ENCODE results near the gene ZNF488. TPM values are rescaled to one million over a fixed set of nuclear protein-coding genes. Genes with fewer than 3 reads are reported as not detected.
"Not testable (repeated sequence)": the region's sequence is repeated elsewhere in the genome, so short reads cannot be mapped to it uniquely, and the experiment has no call there.

ZNF488 gene
- total RNA-seq, 4 donors from 2014 or later = 0.11 TPM; not detected in 3

DNA sequence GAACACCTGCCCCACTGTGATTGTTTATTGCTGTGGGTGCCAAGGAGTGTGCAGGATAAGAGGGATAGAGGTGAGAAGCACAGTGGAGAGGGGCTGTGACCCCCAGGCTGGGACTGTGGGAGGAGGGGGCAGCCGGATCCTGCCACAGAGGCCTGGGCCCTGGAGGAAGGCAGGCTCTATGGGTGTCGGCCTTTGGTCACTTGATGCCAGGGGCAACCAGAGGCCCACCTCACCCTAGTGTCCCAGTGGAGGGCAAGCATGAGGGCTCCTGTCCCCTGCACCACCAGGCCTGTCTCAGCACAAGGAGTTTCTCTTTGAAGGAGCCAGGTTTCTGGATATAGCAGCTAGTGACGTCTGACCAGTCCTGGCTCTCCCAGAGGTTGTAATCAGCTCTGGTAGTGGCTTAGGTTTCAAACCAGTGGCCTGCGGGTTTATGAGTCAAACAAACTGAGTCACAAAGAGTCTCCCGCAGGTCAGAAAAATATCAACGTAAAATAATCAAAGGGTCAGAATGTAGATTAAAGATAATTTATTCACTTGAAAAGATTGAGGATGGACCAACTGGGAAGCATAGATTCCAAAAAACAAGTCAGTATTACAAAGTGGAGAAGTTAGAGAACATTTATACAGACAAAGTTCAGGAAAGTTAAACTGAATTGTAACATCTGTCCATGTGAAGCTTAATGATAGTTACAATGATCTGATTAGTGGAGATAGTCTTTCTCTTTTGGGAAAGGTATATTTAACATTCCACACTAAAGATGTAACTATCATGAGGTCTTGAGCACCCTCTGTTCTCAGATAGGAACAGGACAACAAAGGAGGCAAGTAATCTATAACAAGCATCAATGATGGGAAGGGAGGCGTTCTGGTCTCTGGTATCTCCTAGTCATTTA lies 37.2 kb upstream of the ZNF488 start:
- H3K36me3 ChIP-seq = no peaks in the 10 kb centered on the region
- H3K4me3 ChIP-seq = no peak overlapping the region
- TF ChIP-seq POLR2AphosphoS5 (IDR thresholded peaks at IDR 0.05) (no peak), POLR2A (IDR thresholded peaks at IDR 0.05; ENCODE audit: low read depth) (no peak), EP300 (IDR thresholded peaks at IDR 0.05) (no peak)
- TF ChIP-seq, protein P1, sequence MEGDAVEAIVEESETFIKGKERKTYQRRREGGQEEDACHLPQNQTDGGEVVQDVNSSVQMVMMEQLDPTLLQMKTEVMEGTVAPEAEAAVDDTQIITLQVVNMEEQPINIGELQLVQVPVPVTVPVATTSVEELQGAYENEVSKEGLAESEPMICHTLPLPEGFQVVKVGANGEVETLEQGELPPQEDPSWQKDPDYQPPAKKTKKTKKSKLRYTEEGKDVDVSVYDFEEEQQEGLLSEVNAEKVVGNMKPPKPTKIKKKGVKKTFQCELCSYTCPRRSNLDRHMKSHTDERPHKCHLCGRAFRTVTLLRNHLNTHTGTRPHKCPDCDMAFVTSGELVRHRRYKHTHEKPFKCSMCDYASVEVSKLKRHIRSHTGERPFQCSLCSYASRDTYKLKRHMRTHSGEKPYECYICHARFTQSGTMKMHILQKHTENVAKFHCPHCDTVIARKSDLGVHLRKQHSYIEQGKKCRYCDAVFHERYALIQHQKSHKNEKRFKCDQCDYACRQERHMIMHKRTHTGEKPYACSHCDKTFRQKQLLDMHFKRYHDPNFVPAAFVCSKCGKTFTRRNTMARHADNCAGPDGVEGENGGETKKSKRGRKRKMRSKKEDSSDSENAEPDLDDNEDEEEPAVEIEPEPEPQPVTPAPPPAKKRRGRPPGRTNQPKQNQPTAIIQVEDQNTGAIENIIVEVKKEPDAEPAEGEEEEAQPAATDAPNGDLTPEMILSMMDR (IDR thresholded peaks at IDR 0.05) = no peak
- no peak overlapping the region for H3K27ac ChIP-seq (replicated peaks in 1 of 4)
- H3K27me3 ChIP-seq = peaks cover 0 to 8% (median 0%) of the 10 kb centered on the region in 4 donors
- DNase-seq (ENCODE audit: extremely low spot score) = peak; percentile 62
- WGBS = 91% methylated on average over 7 of the region's 7 CpGs
- no peaks in the 10 kb centered on the region for H3K4me1 ChIP-seq
- no peaks in the 10 kb centered on the region for H3K9me3 ChIP-seq
- intact Hi-C loops (cut with DNase I) = no loop called here

DNA sequence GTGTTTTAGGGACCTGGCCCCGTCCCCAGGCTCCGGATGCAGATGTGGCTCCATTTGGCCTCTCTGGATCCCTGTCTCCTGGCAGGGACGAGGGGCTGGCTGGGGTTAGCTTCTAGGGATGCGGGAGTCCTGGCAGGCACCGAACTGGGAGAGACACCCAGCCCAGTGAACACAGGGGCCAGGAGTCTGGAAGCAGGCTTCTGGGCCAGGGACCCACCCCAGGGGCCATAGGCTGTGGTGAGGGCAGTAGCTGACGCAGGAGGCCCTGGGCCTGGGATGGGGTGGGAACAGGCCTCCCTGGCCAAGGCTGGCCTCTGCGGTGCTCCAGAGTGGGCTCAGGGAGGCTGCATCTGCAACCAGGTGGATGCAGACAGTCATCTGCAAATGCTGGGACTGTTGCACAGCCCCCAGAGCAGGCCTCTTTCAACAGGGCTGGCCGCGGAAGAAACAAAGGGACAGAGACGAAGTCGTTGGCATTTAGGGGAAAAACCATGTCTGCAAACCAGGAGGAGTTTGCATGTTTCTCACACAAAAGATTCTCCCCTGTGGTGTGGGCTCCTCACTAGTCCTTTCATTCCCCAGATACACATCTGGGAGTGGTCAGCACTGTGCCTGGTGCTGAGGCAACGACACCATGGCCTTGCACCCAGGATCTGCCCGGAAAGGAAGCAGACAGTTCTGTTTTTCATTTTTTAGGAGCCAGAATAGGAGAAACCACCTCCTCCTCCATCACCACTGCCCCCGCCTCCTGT lies 36.4 kb upstream of the ZNF488 start:
- H3K27ac ChIP-seq (replicated peaks in 1 of 4) = no peak overlapping the region
- H3K4me1 ChIP-seq = no peaks in the 10 kb centered on the region
- peaks cover 0 to 8% (median 0%) of the 10 kb centered on the region in 4 donors for H3K27me3 ChIP-seq
- intact Hi-C loops (cut with DNase I) = no loop called here
- DNase-seq (ENCODE audit: extremely low spot score) = peak; percentile 84
- H3K9me3 ChIP-seq = no peaks in the 10 kb centered on the region
- H3K4me3 ChIP-seq = no peak overlapping the region
- TF ChIP-seq EP300 (IDR thresholded peaks at IDR 0.05) = no peak
- no peak for TF ChIP-seq POLR2AphosphoS5 (IDR thresholded peaks at IDR 0.05)
- no peak for TF ChIP-seq POLR2A (IDR thresholded peaks at IDR 0.05; ENCODE audit: low read depth)
- TF ChIP-seq, protein P1 (IDR thresholded peaks at IDR 0.05) = no peak
- H3K36me3 ChIP-seq = no peaks in the 10 kb centered on the region
- 92% methylated on average over 5 of the region's 14 CpGs for WGBS

DNA sequence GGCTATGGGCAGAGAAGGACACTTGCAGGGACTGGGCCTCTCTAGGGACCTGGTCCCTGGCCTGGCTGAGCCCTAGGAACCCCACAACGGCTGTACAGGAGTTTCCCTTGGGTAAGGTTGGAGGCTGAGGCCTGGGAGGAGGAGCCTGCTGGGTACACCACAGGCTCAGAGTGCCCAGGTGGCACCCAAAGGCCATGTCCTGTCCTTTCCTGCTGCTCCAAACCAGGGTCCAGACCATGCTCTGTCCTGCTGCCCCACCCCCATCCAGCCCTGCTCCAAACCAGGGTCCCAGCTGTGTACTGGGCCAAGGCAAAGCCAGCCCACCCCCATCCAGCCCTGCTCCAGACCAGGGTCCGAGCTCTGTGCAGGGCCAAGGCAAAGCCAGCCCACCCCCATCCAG lies 35.3 kb upstream of the ZNF488 start:
- DNase-seq (ENCODE audit: extremely low spot score) = no peak
- Histone ChIP-seq H3K27ac (replicated peaks in 1 of 4) (no peak overlapping the region), H3K4me3 (no peak overlapping the region), H3K27me3 (peaks cover 0 to 8% (median 0%) of the 10 kb centered on the region in 4 donors), H3K36me3 (no peaks in the 10 kb centered on the region), H3K4me1 (no peaks in the 10 kb centered on the region), H3K9me3 (no peaks in the 10 kb centered on the region)
- intact Hi-C loops (cut with DNase I) = no loop called here
- 83% methylated on average over 1 of the region's 2 CpGs for WGBS
- TF ChIP-seq EP300 (IDR thresholded peaks at IDR 0.05) (no peak), POLR2AphosphoS5 (IDR thresholded peaks at IDR 0.05) (no peak)

DNA sequence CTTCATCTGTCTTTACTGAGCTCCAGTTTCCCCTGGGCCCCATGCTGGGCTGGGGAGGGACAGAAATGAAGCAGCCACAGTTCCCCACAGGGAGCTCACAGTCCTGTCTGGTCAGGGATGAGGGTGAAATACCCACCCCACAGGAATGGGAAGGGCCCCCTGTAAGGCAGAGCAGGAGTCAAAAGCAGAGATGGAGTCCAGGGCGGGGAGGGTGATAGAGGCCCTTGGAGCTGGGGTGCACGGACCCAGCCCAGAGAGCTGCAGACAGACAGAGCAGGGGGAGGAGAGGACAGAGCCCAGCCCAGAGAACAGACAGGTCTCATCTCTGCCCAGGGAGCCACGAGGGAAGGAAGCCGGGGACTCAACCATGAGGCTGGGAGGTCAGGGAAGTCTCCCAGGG lies 34.9 kb upstream of the ZNF488 start:
- H3K36me3 ChIP-seq = no peaks in the 10 kb centered on the region
- H3K27me3 ChIP-seq = peaks cover 0 to 8% (median 0%) of the 10 kb centered on the region in 4 donors
- DNase-seq (ENCODE audit: extremely low spot score) = peak; percentile 79
- WGBS = 88% methylated on average over 4 of the region's 4 CpGs
- H3K27ac ChIP-seq (replicated peaks in 1 of 4) = no peak overlapping the region
- no peak overlapping the region for H3K4me3 ChIP-seq
- TF ChIP-seq EP300 (IDR thresholded peaks at IDR 0.05) (no peak), POLR2AphosphoS5 (IDR thresholded peaks at IDR 0.05) (no peak), POLR2A (IDR thresholded peaks at IDR 0.05; ENCODE audit: low read depth) (no peak)
- TF ChIP-seq, protein P1 (IDR thresholded peaks at IDR 0.05) = no peak
- no peaks in the 10 kb centered on the region for H3K4me1 ChIP-seq
- H3K9me3 ChIP-seq = no peaks in the 10 kb centered on the region
- intact Hi-C loops (cut with DNase I) = no loop called here

DNA sequence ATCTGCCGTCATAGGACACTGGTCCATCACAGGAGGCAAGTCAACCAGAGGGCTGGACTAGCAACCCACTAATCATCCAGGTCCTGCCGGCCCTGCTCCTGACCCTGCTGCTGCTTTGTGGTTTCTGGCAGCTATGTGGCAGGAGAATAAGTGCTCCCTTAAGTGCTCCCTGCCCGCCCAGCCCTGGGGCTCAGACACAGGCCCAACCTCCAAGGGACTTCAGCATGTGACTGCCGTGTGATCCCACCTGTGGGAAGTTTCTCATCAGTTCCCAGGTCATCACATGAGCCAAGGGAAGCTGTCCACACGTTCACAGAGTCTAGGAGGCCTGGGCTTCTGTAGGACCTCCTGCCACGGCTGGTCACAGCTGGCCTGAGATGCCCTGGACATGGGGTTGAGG lies 34.2 kb upstream of the ZNF488 start:
- Histone ChIP-seq H3K36me3 (no peaks in the 10 kb centered on the region), H3K4me1 (no peaks in the 10 kb centered on the region), H3K27ac (replicated peaks in 1 of 4) (no peak overlapping the region), H3K9me3 (no peaks in the 10 kb centered on the region), H3K27me3 (peaks cover 0 to 8% (median 0%) of the 10 kb centered on the region in 4 donors), H3K4me3 (no peak overlapping the region)
- intact Hi-C loops (cut with DNase I) = no loop called here
- 87% methylated on average over 2 of the region's 6 CpGs for WGBS
- no peak for TF ChIP-seq POLR2AphosphoS5 (IDR thresholded peaks at IDR 0.05)
- TF ChIP-seq, protein P1 (IDR thresholded peaks at IDR 0.05) = no peak
- TF ChIP-seq EP300 (IDR thresholded peaks at IDR 0.05) = no peak
- no peak for TF ChIP-seq POLR2A (IDR thresholded peaks at IDR 0.05; ENCODE audit: low read depth)
- DNase-seq (ENCODE audit: extremely low spot score) = no peak

DNA sequence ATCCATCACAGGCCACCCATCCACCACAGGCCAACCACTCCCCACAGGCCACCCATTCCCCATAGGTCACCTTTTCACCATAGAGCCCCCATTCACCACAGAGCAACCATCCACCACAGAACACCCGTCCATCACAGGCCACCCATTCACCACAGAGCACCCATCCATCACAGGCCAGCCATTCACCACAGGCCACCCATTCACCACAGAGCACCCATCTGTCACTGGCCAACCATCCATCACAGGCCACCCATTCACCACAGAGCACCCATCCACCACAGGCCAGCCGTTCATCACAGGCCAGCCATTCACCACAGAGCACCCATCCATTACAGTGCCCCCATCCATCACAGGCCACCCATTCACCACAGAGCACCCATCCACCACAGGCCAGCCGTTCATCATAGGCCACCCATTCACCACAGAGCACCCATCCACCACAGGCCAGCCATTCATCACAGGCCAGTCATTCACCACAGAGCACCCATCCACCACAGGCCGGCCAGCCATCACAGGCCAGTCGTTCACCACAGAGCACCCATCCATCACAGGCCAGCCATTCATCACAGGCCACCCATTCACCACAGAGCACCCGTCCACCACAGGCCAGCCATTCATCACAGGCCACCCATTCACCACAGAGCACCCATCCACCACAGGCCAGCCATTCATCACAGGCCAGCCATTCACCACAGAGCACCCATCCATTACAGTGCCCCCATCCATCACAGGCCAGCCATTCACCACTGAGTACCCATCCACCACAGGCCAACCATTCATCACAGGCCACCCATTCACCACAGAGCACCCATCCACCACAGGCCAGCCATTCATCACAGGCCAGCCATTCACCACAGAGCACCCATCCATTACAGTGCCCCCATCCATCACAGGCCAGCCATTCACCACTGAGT lies 32.5 kb upstream of the ZNF488 start:
- H3K9me3 ChIP-seq; intact Hi-C loops (cut with DNase I); H3K4me1 ChIP-seq; H3K4me3 ChIP-seq; H3K27ac ChIP-seq (replicated peaks in 1 of 4); H3K27me3 ChIP-seq; H3K36me3 ChIP-seq: not testable (repeated sequence)
- DNase-seq (ENCODE audit: extremely low spot score) = peak; percentile 84
- 86% methylated on average over 6 of the region's 6 CpGs for WGBS

Measured in esophagus muscularis mucosa (tissue), 4 donors.